Neuron (in vitro differentiated cells): Measurements from ENCODE around the gene GJA3.
A peak's percentile ranks its signal among the peaks of the same experiment; 100 is the strongest.

ENCODE experiments used
- H2AFZ ChIP-seq: one replicate; pipeline ENCODE4 v1.6.1; 2013; ENCODE audit warnings: low read depth, mild to moderate bottlenecking, inconsistent platforms, low read length, moderate library complexity
- H3K27me3 ChIP-seq: one replicate; pipeline ENCODE4 v1.6.1; 2013; ENCODE audit warnings: low read length; ENCODE audit not compliant: insufficient read depth
- H3K36me3 ChIP-seq: one replicate; pipeline ENCODE4 v1.6.1; 2013; ENCODE audit warnings: low read length; ENCODE audit not compliant: insufficient read depth
- H3K4me1 ChIP-seq: one replicate; pipeline ENCODE4 v1.6.1; 2013; ENCODE audit warnings: low read length; ENCODE audit not compliant: insufficient read depth
- H3K4me3 ChIP-seq: 2 replicates; pipeline ENCODE4 v1.5.1; 2013; ENCODE audit warnings: mild to moderate bottlenecking, low read length, moderate library complexity
- H3K9me3 ChIP-seq: one replicate; pipeline ENCODE4 v1.6.1; 2013; ENCODE audit warnings: low read length

GJA3 gene

GRCh38 chr13:20140487-20140886 lies 20.4 kb downstream of the GJA3 start:
- H3K9me3 ChIP-seq, result peaks cover 3% of the 10 kb centered on the region
- H3K27me3 ChIP-seq, result peaks cover 20% of the 10 kb centered on the region
- H3K4me1 ChIP-seq, result no peaks in the 10 kb centered on the region
- no peak overlapping the region for H3K4me3 ChIP-seq
- H2AFZ ChIP-seq, result no peak overlapping the region
- no peaks in the 10 kb centered on the region for H3K36me3 ChIP-seq

DNA sequence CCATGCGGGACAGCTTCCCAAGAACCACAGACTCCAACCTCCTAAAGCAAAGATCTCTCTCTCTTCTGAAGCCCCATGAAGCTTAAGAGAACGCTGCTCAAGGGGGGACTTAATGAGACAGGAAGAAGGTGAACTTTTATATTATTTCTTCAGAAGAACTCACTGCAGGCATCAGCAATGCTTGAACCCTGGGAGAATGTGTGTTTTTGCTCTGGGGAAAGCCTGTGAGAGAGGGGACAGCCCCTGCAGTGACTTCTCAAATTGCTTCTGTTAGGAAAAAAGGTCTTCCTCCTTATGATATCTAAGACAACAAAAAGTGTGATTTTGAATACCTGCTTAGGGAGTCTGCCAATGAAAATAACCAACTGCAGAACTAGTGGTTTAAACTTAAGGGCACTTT lies 23.0 kb downstream of the GJA3 start:
- H3K4me1 ChIP-seq, result no peaks in the 10 kb centered on the region
- H2AFZ ChIP-seq, result no peak overlapping the region
- H3K36me3 ChIP-seq, result no peaks in the 10 kb centered on the region
- no peak overlapping the region for H3K4me3 ChIP-seq
- H3K27me3 ChIP-seq, result peaks cover 10% of the 10 kb centered on the region
- peaks cover under 1% of the 10 kb centered on the region for H3K9me3 ChIP-seq

GRCh38 chr13:20136781-20137703 lies 23.8 kb downstream of the GJA3 start:
- no peak overlapping the region for H3K4me3 ChIP-seq
- no peaks in the 10 kb centered on the region for H3K36me3 ChIP-seq
- H3K27me3 ChIP-seq, result peaks cover 10% of the 10 kb centered on the region
- no peaks in the 10 kb centered on the region for H3K4me1 ChIP-seq
- no peaks in the 10 kb centered on the region for H3K9me3 ChIP-seq
- H2AFZ ChIP-seq, result no peak overlapping the region

DNA sequence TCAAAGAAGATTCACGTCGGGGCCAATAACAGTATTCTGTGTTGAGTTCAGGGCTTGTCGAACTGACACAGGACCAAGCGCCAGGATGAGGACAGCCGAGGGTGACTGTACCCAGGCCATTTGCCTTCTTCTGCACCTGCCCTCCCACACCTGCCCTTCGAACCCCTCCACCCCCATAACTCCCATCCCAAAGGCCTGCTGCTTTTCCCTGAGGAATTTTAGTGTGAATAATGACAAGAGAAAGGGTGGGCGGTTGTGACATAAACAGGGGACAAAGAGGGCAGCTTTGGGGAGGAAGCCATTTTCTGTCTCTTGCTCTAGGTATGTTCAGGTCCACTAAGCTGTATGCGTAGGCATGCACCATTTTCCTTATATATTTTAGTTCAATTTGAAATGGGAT lies 26.1 kb downstream of the GJA3 start:
- no peaks in the 10 kb centered on the region for H3K4me1 ChIP-seq
- no peaks in the 10 kb centered on the region for H3K36me3 ChIP-seq
- peaks cover 24% of the 10 kb centered on the region for H3K27me3 ChIP-seq
- no peak overlapping the region for H2AFZ ChIP-seq
- no peaks in the 10 kb centered on the region for H3K9me3 ChIP-seq
- H3K4me3 ChIP-seq, result no peak overlapping the region

DNA sequence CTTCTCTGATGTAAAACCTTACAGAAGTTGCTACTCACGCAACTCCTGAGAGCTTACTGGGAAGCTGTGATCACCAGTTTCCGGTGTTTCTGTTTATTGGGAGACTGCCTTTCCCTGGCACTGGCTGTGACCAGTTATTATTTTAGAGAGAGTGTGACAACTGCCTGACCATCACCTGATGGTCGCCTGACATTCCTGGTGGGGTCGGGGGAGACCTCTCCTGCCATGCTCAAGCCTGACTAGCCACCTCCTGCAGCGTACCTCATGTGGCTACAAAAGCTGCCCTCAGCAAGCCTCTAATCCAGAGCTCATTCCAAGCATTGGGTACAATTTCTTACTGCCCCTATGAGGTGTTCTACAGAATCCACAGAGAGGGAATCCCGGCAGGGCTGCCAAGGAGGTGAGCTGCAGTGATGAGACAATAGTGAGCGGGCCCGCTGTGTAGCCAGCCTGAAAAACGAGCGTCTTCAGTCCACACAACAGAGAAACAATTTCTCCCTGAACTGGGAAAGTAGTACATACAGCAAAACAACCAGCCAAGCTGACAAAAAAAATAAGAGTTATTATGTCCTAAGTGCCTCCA lies 28.7 kb downstream of the GJA3 start:
- H2AFZ ChIP-seq, result no peak overlapping the region
- H3K9me3 ChIP-seq, result no peaks in the 10 kb centered on the region
- H3K27me3 ChIP-seq, result peaks cover 34% of the 10 kb centered on the region
- no peak overlapping the region for H3K4me3 ChIP-seq
- no peaks in the 10 kb centered on the region for H3K36me3 ChIP-seq
- no peaks in the 10 kb centered on the region for H3K4me1 ChIP-seq

GRCh38 chr13:20131057-20131832 lies 29.6 kb downstream of the GJA3 start:
- Histone ChIP-seq H3K4me1 (no peaks in the 10 kb centered on the region), H3K4me3 (no peak overlapping the region), H2AFZ (no peak overlapping the region), H3K27me3 (peaks cover 36% of the 10 kb centered on the region), H3K9me3 (no peaks in the 10 kb centered on the region), H3K36me3 (no peaks in the 10 kb centered on the region)

GRCh38 chr13:20130652-20131051 lies 30.2 kb downstream of the GJA3 start:
- no peaks in the 10 kb centered on the region for H3K4me1 ChIP-seq
- H3K36me3 ChIP-seq, result no peaks in the 10 kb centered on the region
- H3K27me3 ChIP-seq, result peaks cover 41% of the 10 kb centered on the region
- H2AFZ ChIP-seq, result no peak overlapping the region
- no peak overlapping the region for H3K4me3 ChIP-seq
- no peaks in the 10 kb centered on the region for H3K9me3 ChIP-seq

DNA sequence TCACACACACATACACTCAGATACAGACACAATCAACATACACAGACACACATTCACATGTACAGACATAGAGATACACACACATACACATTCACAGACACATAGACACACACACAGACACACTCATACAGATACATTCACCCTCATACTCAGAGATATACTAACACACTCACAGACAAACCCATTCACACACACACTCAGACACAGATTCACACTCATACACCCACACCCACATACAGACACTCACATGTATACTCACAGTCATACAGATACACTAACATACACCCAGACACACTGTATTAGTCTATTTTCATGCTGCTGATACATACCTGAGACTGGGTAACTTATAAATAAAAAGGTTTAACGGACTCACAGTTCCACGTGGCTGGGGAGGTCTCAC lies 30.8 kb downstream of the GJA3 start:
- Histone ChIP-seq H3K27me3 (peaks cover 47% of the 10 kb centered on the region), H3K4me3 (no peak overlapping the region), H2AFZ (no peak overlapping the region), H3K9me3 (no peaks in the 10 kb centered on the region), H3K36me3 (no peaks in the 10 kb centered on the region), H3K4me1 (no peaks in the 10 kb centered on the region)

DNA sequence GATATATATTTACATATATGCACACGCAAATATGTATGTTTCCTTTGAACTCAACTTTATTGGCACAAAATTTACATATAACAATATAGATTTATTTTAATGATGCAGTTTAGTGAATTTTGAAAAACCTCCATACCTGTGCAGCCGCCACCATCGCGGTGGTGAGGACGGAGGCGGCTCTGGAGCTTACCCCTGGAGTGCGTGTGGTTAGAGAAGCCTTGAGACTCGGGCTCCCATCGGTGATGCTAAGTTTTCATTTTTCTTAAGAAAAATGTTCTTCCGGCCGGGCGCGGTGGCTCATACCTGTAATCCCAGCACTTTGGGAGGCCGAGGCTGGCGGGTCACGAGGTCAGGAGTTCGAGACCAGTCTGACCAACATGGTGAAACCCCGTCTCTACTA lies 31.8 kb downstream of the GJA3 start:
- Histone ChIP-seq H3K4me3 (no peak overlapping the region), H3K4me1 (no peaks in the 10 kb centered on the region), H3K27me3 (peaks cover 51% of the 10 kb centered on the region), H3K36me3 (no peaks in the 10 kb centered on the region), H3K9me3 (no peaks in the 10 kb centered on the region), H2AFZ (no peak overlapping the region)

DNA sequence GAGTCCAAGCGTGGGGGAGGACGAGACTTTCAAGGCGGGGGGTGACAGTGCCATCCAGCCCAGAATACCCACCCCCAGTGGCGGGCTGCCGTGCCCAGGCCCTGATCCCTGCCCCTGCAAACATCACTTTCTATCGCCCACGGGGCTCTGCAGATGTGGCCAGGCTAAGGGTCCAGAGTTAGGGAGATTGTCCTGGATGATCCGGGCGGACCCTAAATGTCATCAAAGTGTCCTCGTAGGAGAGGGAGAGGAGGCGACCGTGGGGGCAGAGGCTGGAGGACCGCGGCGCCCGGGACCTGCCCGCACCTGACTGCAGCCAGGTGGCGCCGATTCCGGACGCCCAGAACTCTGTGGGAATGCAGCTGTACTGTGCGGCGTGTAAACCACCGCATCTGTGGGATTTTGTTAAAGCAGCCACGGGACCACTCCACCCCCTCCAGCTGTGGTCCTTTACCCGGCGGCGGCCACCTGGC lies 32.4 kb downstream of the GJA3 start:
- peaks cover 51% of the 10 kb centered on the region for H3K27me3 ChIP-seq
- no peaks in the 10 kb centered on the region for H3K36me3 ChIP-seq
- no peaks in the 10 kb centered on the region for H3K4me1 ChIP-seq
- H3K9me3 ChIP-seq, result no peaks in the 10 kb centered on the region
- H3K4me3 ChIP-seq, result peak overlapping the region; percentile 38
- peak overlapping the region; percentile 96 for H2AFZ ChIP-seq

- Histone ChIP-seq H3K4me1 (no peaks in the 10 kb centered on the region), H2AFZ (peak overlapping the region; percentile 96), H3K36me3 (no peaks in the 10 kb centered on the region), H3K9me3 (no peaks in the 10 kb centered on the region), H3K4me3 (peak overlapping the region; percentile 38), H3K27me3 (peaks cover 51% of the 10 kb centered on the region)
Observed at GRCh38 chr13:20127562-20128458, 33.0 kb downstream of the GJA3 start.

GRCh38 chr13:20127262-20127561 lies 33.6 kb downstream of the GJA3 start:
- Histone ChIP-seq H3K4me1 (no peaks in the 10 kb centered on the region), H2AFZ (no peak overlapping the region), H3K36me3 (no peaks in the 10 kb centered on the region), H3K4me3 (no peak overlapping the region), H3K27me3 (peaks cover 51% of the 10 kb centered on the region), H3K9me3 (no peaks in the 10 kb centered on the region)
